Astrocyte of the cerebellum (primary cell): ENCODE data around the gene HIPK2.

Experiments used
- DNase-seq: peaks from one replicate; pipeline ENCODE4 v3.0.0-alpha.2; 2011; ENCODE audit warnings: low read depth
- H3K4me3 ChIP-seq: 2 replicates; pipeline ENCODE4 v1.5.1; 2011; ENCODE audit warnings: mild to moderate bottlenecking, low read depth, low read length, moderate library complexity
- in situ Hi-C: cut with HindIII; loops from 2 replicates; pipeline ENCODE4 v1.10.0; 2017; ENCODE audit warnings: low sequenced_read_pairs
- TF ChIP-seq, protein P1 (sequence below): IDR thresholded peaks from 2 replicates; pipeline ENCODE4 v1.5.1; 2012; ENCODE audit warnings: low read length, low read depth, moderate library complexity, mild to moderate bottlenecking; ENCODE audit errors: missing control alignments

Gene HIPK2

DNA sequence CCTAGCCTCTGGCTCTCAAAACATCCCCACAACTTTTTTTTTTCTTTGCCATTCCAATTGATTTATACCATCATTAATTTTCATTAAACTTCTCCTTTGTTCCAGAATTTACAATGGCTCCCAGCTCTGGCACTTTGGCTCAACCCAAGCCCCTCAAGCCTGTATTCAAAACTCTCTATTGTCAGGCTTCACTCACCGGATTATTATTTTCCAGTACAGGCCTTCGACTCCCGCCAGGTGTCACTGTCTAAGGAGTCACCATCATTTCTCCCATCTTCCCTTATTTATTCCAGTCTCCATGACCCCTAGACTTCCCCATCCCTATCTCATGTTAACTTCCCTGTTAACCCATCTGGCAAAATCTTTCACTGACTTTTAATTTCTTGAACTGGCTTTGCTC is 67.8 kb downstream of the HIPK2 start:
- in situ Hi-C loops, result no loop called here
- TF ChIP-seq, protein P1, sequence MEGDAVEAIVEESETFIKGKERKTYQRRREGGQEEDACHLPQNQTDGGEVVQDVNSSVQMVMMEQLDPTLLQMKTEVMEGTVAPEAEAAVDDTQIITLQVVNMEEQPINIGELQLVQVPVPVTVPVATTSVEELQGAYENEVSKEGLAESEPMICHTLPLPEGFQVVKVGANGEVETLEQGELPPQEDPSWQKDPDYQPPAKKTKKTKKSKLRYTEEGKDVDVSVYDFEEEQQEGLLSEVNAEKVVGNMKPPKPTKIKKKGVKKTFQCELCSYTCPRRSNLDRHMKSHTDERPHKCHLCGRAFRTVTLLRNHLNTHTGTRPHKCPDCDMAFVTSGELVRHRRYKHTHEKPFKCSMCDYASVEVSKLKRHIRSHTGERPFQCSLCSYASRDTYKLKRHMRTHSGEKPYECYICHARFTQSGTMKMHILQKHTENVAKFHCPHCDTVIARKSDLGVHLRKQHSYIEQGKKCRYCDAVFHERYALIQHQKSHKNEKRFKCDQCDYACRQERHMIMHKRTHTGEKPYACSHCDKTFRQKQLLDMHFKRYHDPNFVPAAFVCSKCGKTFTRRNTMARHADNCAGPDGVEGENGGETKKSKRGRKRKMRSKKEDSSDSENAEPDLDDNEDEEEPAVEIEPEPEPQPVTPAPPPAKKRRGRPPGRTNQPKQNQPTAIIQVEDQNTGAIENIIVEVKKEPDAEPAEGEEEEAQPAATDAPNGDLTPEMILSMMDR, result no peak
- H3K4me3 ChIP-seq, result no peak overlapping the region
- no peak for DNase-seq

DNA sequence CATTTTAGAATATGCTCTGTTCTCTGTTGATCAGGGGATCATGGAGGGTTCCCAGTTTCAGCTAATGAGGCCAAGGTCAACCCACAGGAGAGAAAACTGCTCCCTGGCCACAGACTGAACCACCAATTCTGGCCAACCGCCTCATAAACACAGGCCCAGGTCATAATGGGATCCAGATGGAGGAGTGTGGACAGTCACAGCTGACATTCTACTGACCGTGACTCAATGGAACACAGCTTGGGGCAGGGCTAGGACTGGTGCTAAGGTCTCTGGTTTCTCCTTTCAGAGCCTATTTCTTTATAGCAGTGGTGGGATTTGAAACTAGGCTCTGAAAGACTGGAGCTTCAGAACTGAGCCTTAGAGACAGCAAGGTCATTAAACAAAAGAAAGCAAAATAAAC is 68.3 kb downstream of the HIPK2 start:
- H3K4me3 ChIP-seq, result no peak overlapping the region
- TF ChIP-seq, protein P1, result no peak
- in situ Hi-C loops, result no loop called here
- peak; percentile 79 for DNase-seq

DNA sequence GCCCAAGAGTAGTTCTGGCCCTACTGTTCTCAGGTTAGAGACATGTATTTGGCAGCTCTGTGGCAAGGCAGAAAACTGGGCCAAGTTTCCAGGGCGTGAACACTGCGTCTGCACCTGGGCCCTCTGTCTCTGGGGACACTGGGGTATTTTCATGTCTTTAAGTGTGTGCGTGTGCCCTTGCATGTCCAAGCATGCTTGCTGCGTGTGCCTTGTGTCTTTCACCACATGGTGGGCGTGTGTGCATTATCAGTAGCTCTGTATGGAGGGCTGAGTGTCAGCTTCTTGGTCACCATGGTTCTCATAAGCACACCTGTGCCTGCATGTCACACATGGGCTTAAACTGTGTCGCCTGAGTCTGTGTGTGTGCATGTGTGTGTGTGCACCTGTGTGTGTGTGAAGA is 69.3 kb downstream of the HIPK2 start:
- in situ Hi-C loops, result no loop called here
- no peak overlapping the region for H3K4me3 ChIP-seq
- DNase-seq, result no peak
- TF ChIP-seq, protein P1, result no peak

DNA sequence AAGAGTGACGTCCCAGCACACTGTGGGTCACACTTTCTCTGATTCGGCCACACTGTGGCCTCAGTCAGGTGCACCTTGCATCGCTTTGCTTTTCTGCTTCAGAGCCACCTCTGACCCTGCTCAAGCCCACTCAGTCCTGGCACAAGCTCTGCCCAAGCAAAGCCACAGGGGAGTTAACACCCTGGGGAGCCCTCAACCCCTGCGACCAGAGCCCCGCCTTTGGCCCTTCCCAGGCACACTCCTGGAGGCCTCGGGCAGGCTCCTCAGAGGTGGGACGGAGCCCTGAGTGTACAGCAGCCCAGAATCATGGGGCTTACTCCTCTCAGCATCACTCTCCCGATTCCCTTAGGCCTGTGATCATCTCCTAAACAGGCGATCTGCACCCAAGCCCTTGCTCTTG is 71.0 kb downstream of the HIPK2 start:
- H3K4me3 ChIP-seq, result no peak overlapping the region
- TF ChIP-seq, protein P1, result no peak
- no peak for DNase-seq
- in situ Hi-C loops, result no loop called here

DNA sequence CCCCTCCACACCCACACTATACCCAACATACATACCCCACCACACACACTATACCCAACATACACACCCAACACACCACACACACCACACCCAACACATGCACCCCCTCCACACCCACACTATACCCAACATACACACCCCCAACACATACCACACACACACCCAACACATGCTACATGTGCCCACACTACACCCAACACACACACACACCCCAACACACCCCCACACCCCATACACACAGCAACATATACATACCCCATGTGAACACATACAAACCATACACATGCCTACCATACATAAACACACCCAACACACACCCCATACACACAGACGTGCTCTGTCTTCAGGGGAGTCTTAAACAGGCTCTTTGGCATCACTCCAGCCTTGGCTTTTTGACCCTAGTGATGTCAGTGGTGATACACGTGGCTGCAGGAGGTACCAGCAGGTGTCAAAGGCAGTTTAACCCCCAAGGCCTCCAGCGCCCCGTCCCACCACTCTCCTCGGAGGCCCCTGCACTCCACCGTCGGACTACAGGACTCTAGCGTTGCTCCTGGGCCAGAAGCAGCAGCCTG is 73.4 kb downstream of the HIPK2 start:
- H3K4me3 ChIP-seq, result no peak overlapping the region
- in situ Hi-C loops, result no loop called here
- DNase-seq, result no peak
- TF ChIP-seq, protein P1, result no peak

DNA sequence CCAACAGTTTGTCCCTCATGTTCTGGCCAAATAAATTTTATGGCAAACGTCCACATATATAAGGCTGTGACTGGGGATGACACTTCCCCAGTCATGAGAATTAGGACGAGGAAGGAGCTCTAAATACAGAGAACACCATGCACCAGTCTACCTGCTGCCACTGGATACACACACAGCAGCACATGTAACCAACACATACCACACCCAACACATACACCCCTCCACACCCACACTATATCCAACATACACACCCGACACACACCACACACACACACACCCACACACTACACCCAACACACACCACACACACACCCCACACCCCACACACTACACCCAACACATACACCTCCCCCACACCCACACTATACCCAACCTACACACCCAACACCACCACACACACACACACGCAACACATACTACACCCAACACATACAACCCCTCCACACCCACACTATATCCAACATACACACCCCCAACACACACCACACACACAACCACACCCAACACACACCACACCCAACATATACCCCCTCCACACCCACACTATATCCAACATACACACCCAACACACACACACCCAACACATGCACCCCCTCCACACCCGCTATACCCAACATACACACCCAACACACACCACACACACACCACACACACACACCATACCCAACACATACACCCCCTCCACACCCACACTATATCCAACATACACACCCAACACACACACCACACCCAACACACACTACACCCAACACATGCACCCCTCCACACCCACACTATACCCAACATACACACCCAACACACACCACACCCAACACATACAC is 74.1 kb downstream of the HIPK2 start:
- DNase-seq, result no peak
- H3K4me3 ChIP-seq, result no peak overlapping the region
- TF ChIP-seq, protein P1, result no peak
- in situ Hi-C loops, result no loop called here
